K562 (cell line): ENCODE measurements around the gene RDH5. TPM values are rescaled to one million over a fixed set of nuclear protein-coding genes. Genes with fewer than 3 reads are reported as not detected.

Experiments used
- ARID1B ChIP-seq: fragments of 450-650 bp; IDR thresholded peaks from 2 replicates; pipeline ENCODE4 v1.6.1; 2016; ENCODE audit warnings: antibody characterized with exemption, mild to moderate bottlenecking, inconsistent platforms
- ARID2 ChIP-seq: fragments of 450-650 bp; IDR thresholded peaks from 2 replicates; pipeline ENCODE4 v1.6.1; 2017; ENCODE audit warnings: antibody characterized with exemption, mild to moderate bottlenecking
- ATF6 ChIP-seq: sonication (generic); formaldehyde crosslinking; IDR thresholded peaks from 2 replicates; pipeline ENCODE4 v1.4.0; 2020; ENCODE audit warnings: mild to moderate bottlenecking, missing genetic modification reagents
- CC2D1A ChIP-seq: fragments of 450-650 bp; IDR thresholded peaks from 2 replicates; pipeline ENCODE4 v1.6.1; 2017; ENCODE audit warnings: mild to moderate bottlenecking
- CREB3L1 ChIP-seq: fragments of 450-650 bp; IDR thresholded peaks from 2 replicates; pipeline ENCODE4 v1.6.1; 2014; ENCODE audit warnings: low read depth, mild to moderate bottlenecking, moderate library complexity, borderline replicate concordance
- CREB5 ChIP-seq: fragments of 250-450 bp; sonication (Bioruptor Pico); IDR thresholded peaks from 2 replicates; pipeline ENCODE4 v1.5.0; 2020; ENCODE audit warnings: mild to moderate bottlenecking
- CTCF ChIP-seq, 3 experiments: IDR thresholded peaks in 2 of 3; conservative IDR thresholded peaks in 1 of 3; 2 replicates each; pipeline ENCODE4 v1.5.1; 2011 to 2012; ENCODE audit warnings: low read length in 3 of 3, mild to moderate bottlenecking in 3 of 3, control low read depth in 2 of 3, improper control_type of control experiment in 1 of 3, inconsistent platforms in 1 of 3, low read depth in 1 of 3, mixed read lengths in 1 of 3, moderate library complexity in 1 of 3; ENCODE audit not compliant: insufficient read depth in 2 of 3
- HCFC1 ChIP-seq: IDR thresholded peaks from 2 replicates; pipeline ENCODE4 v1.6.1; 2012; ENCODE audit warnings: low read depth, low read length, improper control_type of control experiment
- RAD51 ChIP-seq: fragments of 450-650 bp; IDR thresholded peaks from 2 replicates; pipeline ENCODE4 v1.7.1; 2016; ENCODE audit warnings: low read depth, mild to moderate bottlenecking, borderline replicate concordance
- RREB1 ChIP-seq: fragments of 250-450 bp; sonication (Bioruptor Pico); IDR thresholded peaks from 2 replicates; pipeline ENCODE4 v1.4.0; 2020
- ZNF311 ChIP-seq: fragments of 250-450 bp; sonication (Bioruptor Pico); IDR thresholded peaks from 2 replicates; pipeline ENCODE4 v1.4.0; 2020; ENCODE audit warnings: mild to moderate bottlenecking, moderate library complexity
- ZNF436 ChIP-seq: fragments of 250-450, 450-650 bp; sonication (Bioruptor Pico); formaldehyde crosslinking; IDR thresholded peaks from 2 replicates; pipeline ENCODE4 v1.7.0; 2020; ENCODE audit warnings: mild to moderate bottlenecking
- ZZZ3 ChIP-seq: fragments of 450-650 bp; IDR thresholded peaks from 2 replicates; pipeline ENCODE4 v1.6.1; 2016; ENCODE audit warnings: antibody characterized with exemption, mild to moderate bottlenecking, moderate library complexity
- polyA plus RNA-seq, 8 experiments: library from polyadenylated mRNA; depleted of rRNA in 4 of 8; stranded (reverse) in 5 of 8; unstranded in 3 of 8; fragments of >200 nt; fragmentation: Nextera tagmentation in 2 of 8; fragmentation: Illumina TruSeq in 1 of 8; extraction: Ambion mirVana in 2 of 8; extraction: Trizol in 1 of 8; gene quantifications; 2 replicates each; pipeline versions ENCODE4 v1.2.1 to v1.2.3, GENCODE V29; 2011 to 2014; ENCODE audit warnings: inconsistent platforms in 1 of 8, missing spikeins in 1 of 8
- total RNA-seq, 7 experiments: library from RNA; depleted of rRNA in 6 of 7; stranded (reverse); fragments of >200 nt in 6 of 7; fragmentation: Illumina TruSeq in 2 of 7; extraction: Trizol in 2 of 7; gene quantifications; 2 replicates each; pipeline versions ENCODE4 v1.2.1 to v1.2.3, GENCODE V29; 2011 to 2021; ENCODE audit warnings: low replicate concordance in 1 of 7

The RDH5 gene
- total and polyA plus RNA-seq, 9 of the 15 experiments (the other 6 are each of a cell fraction or from before 2014, with no cell fraction given), result 0.28 to 2.0 (median 1.1) TPM; not detected in 1

- TF ChIP-seq RAD51 (peak; percentile 27; the same call in 1 of the 2 replicates), ZNF311 (CRISPR knock-in tag) (no peak), ARID2 (peak; percentile 77), CC2D1A (peak; percentile 82; the same call in 1 of the 2 replicates), ARID1B (peak; percentile 88), HCFC1 (peak; percentile 48), RREB1 (CRISPR knock-in tag) (no peak), ATF6 (CRISPR knock-in tag) (0 out of 2 replicates have a peak, but pooled peaks have one; percentile 34), ZZZ3 (no peak), CTCF (IDR thresholded peaks at IDR 0.05 in 2 of 3, conservative IDR thresholded peaks at IDR 0.05 in 1 of 3; ENCODE audit: insufficient read depth in 2 of 3, low read depth in 1 of 3, low read length in 3 of 3) (no peak; a peak in 2 of 6 replicates), ZNF436 (CRISPR knock-in tag) (no peak), CREB3L1 (no peak), CREB5 (CRISPR knock-in tag) (no peak)
Measured at GRCh38 chr12:55742719-55743405, 22.7 kb downstream of the RDH5 start, which contains the start of gene GDF11 (continued).
